Sigmoid colon (tissue), 7 donors: ENCODE data around the gene SLC44A5. TPM values are rescaled to one million over a fixed set of nuclear protein-coding genes. Genes with fewer than 3 reads are reported as not detected.

Experiments used
- DNase-seq: peaks from one replicate; pipeline ENCODE4 v3.0.0-alpha.2; 2019
- H3K27ac ChIP-seq, 4 donors: fragments of 200-600 bp; sonication (generic); one replicate each; pipeline ENCODE4 v1.5.1; 2016 to 2019; ENCODE audit warnings: mild to moderate bottlenecking in 1 of 4
- H3K27me3 ChIP-seq, 3 donors: fragments of 200-600 bp; sonication (generic); one replicate each; pipeline ENCODE4 v1.5.1; 2019; ENCODE audit warnings: mild to moderate bottlenecking in 1 of 3
- H3K36me3 ChIP-seq, 4 donors: fragments of 200-600 bp; sonication (generic); one replicate each; pipeline ENCODE4 v1.5.1; 2016 to 2019
- H3K4me1 ChIP-seq, 4 donors: fragments of 200-600 bp; sonication (generic); one replicate each; pipeline ENCODE4 v1.5.1; 2017 to 2019
- H3K4me3 ChIP-seq, 4 donors: fragments of 200-600 bp; sonication (generic); one replicate each; pipeline ENCODE4 v1.5.1; 2017 to 2019; ENCODE audit warnings: mild to moderate bottlenecking in 2 of 4, moderate library complexity in 1 of 4
- H3K9me3 ChIP-seq, 4 donors: fragments of 200-600 bp in 3 of 4; sonication (generic) in 3 of 4; one replicate each; pipeline versions ENCODE4 v1.5.1 to v1.6.1; 2013 to 2019
- CTCF ChIP-seq, 4 experiments: fragments of 450-650 bp in 3 of 4; fragments of 200-600 bp in 1 of 4; IDR thresholded peaks; one replicate each; pipeline ENCODE4 v1.5.1; 2016 to 2019; ENCODE audit warnings: antibody characterized with exemption in 4 of 4, mild to moderate bottlenecking in 3 of 4, moderate library complexity in 2 of 4
- EP300 ChIP-seq, 4 donors: sonication (generic); formaldehyde crosslinking; IDR thresholded peaks; one replicate each; pipeline ENCODE4 v1.6.1; 2017; ENCODE audit warnings: antibody characterized with exemption in 4 of 4
- POLR2A ChIP-seq, 2 donors: fragments of 450-650 bp; IDR thresholded peaks; one replicate each; pipeline ENCODE4 v1.6.1; 2016; ENCODE audit warnings: antibody characterized with exemption in 2 of 2, mild to moderate bottlenecking in 2 of 2, moderate library complexity in 2 of 2
- POLR2AphosphoS5 ChIP-seq, 4 donors: sonication (generic); formaldehyde crosslinking; IDR thresholded peaks; one replicate each; pipeline ENCODE4 v1.6.1; 2017; ENCODE audit warnings: antibody characterized with exemption in 4 of 4
- WGBS, 2 donors: extraction: QIAGEN DNeasy Blood & Tissue Kit; methylation state at CpG; one replicate each; pipeline ENCODE4 v1.1.7; 2013; 5-methylcytosine and 5-hydroxymethylcytosine counted together
- intact Hi-C: fragments of 100-400 bp; cut with DNase I; formaldehyde crosslinking; loops from one replicate; pipeline ENCODE4 v1.15.1; 2023
- polyA plus RNA-seq, 3 donors: library from polyadenylated mRNA; stranded (reverse); fragments of 200-250 nt; gene quantifications; one replicate each; pipeline ENCODE4 v1.2.3, GENCODE V29; 2013
- total RNA-seq, 4 donors: library from RNA; depleted of rRNA; stranded (reverse); fragments of >200 nt; gene quantifications; one replicate each; pipeline ENCODE4 v1.1.0, GENCODE V29; 2016
- donor health status: healthy with polysubstance abuse.
- donor health status: Bipolar disorder and iron deficiency.
- donor health status: healthy.

The SLC44A5 gene
- total and polyA plus RNA-seq, 7 donors: 0.36 to 1.4 (median 0.67) TPM; not detected in 1

- no peak overlapping the region for H3K4me3 ChIP-seq
- no peak for DNase-seq
- no peak overlapping the region for H3K27ac ChIP-seq
- intact Hi-C loops: no loop called here
- H3K27me3 ChIP-seq: no peaks in the 10 kb centered on the region
- H3K9me3 ChIP-seq: no peaks in the 10 kb centered on the region
- no peaks in the 10 kb centered on the region for H3K4me1 ChIP-seq
- no peaks in the 10 kb centered on the region for H3K36me3 ChIP-seq
- no peak for TF ChIP-seq POLR2AphosphoS5 (IDR thresholded peaks at IDR 0.05)
- TF ChIP-seq CTCF (IDR thresholded peaks at IDR 0.05): no peak
- TF ChIP-seq EP300 (IDR thresholded peaks at IDR 0.05): no peak
- no peak for TF ChIP-seq POLR2A (IDR thresholded peaks at IDR 0.05)
- 84 to 89% methylated on average over 1 of the region's 1 CpG for WGBS, 2 donors
These were observed 28.1 kb downstream of the SLC44A5 start for GRCh38 chr1:75582725-75583261.

GRCh38 chr1:75579046-75579445 lies 31.9 kb downstream of the SLC44A5 start:
- H3K4me3 ChIP-seq: no peak overlapping the region
- no peak overlapping the region for H3K27ac ChIP-seq
- intact Hi-C loops: no loop called here
- no peaks in the 10 kb centered on the region for H3K36me3 ChIP-seq
- WGBS, 2 donors: 46 to 63% methylated on average over 2 of the region's 2 CpGs
- no peak for TF ChIP-seq EP300 (IDR thresholded peaks at IDR 0.05)
- no peak for TF ChIP-seq POLR2A (IDR thresholded peaks at IDR 0.05)
- TF ChIP-seq POLR2AphosphoS5 (IDR thresholded peaks at IDR 0.05): no peak
- TF ChIP-seq CTCF (IDR thresholded peaks at IDR 0.05): no peak
- no peaks in the 10 kb centered on the region for H3K4me1 ChIP-seq
- no peaks in the 10 kb centered on the region for H3K27me3 ChIP-seq
- no peak for DNase-seq
- no peaks in the 10 kb centered on the region for H3K9me3 ChIP-seq

- H3K36me3 ChIP-seq: no peaks in the 10 kb centered on the region
- H3K27ac ChIP-seq: no peak overlapping the region
- H3K27me3 ChIP-seq: no peaks in the 10 kb centered on the region
- TF ChIP-seq POLR2A (IDR thresholded peaks at IDR 0.05) (no peak), POLR2AphosphoS5 (IDR thresholded peaks at IDR 0.05) (no peak), CTCF (IDR thresholded peaks at IDR 0.05) (no peak), EP300 (IDR thresholded peaks at IDR 0.05) (no peak)
- no peak overlapping the region for H3K4me3 ChIP-seq
- intact Hi-C loops: no loop called here
- H3K4me1 ChIP-seq: no peaks in the 10 kb centered on the region
- H3K9me3 ChIP-seq: no peaks in the 10 kb centered on the region
- DNase-seq: no peak
- WGBS, 2 donors: 70 to 78% methylated on average over 3 of the region's 3 CpGs
These were observed 35.1 kb downstream of the SLC44A5 start for GRCh38 chr1:75575837-75576236.

GRCh38 chr1:75567191-75567590 lies 43.7 kb downstream of the SLC44A5 start:
- intact Hi-C loops: no loop called here
- no peak overlapping the region for H3K27ac ChIP-seq
- TF ChIP-seq POLR2AphosphoS5 (IDR thresholded peaks at IDR 0.05): no peak
- no peak for TF ChIP-seq EP300 (IDR thresholded peaks at IDR 0.05)
- no peak for TF ChIP-seq CTCF (IDR thresholded peaks at IDR 0.05)
- no peak for TF ChIP-seq POLR2A (IDR thresholded peaks at IDR 0.05)
- H3K4me3 ChIP-seq: no peak overlapping the region
- 61 to 74% methylated on average over 1 of the region's 1 CpG for WGBS, 2 donors
- no peaks in the 10 kb centered on the region for H3K4me1 ChIP-seq
- no peaks in the 10 kb centered on the region for H3K9me3 ChIP-seq
- no peaks in the 10 kb centered on the region for H3K27me3 ChIP-seq
- H3K36me3 ChIP-seq: no peaks in the 10 kb centered on the region
- DNase-seq: no peak

GRCh38 chr1:75559800-75560199 lies 51.1 kb downstream of the SLC44A5 start:
- intact Hi-C loops: no loop called here
- Histone ChIP-seq H3K4me1 (no peaks in the 10 kb centered on the region), H3K9me3 (peaks cover 0 to 1% (median 0%) of the 10 kb centered on the region in 4 donors), H3K27ac (no peak overlapping the region), H3K36me3 (no peaks in the 10 kb centered on the region), H3K4me3 (no peak overlapping the region), H3K27me3 (no peaks in the 10 kb centered on the region)
- no peak for TF ChIP-seq CTCF (IDR thresholded peaks at IDR 0.05)
- TF ChIP-seq POLR2AphosphoS5 (IDR thresholded peaks at IDR 0.05): no peak
- no peak for TF ChIP-seq POLR2A (IDR thresholded peaks at IDR 0.05)
- TF ChIP-seq EP300 (IDR thresholded peaks at IDR 0.05): no peak
- no peak for DNase-seq
